ENCODE data around the gene DOC2B.

DNA sequence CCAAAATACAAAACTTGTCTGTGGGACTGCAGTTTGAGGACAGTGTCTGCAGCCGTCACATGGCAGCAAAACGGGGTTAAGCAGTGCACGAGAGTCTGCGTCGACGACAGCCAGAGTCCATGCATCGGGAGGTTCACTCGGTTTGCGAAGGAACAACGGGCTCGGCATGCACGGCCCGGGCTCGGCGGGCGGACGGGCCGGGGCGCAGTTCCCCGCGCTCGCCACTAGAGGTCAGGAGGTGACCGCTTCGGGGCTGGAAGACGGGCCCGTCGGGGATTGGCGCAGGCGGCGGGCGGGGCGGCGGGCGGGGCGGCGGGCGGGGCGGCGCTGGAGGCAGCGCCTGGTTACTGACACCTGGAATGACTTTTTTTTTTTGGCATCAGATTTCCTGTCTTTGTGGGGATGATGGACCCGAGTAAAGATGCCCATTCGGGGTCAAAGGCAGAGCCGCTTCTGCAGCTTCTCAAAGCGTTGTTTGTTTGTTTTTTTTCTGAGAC is 37.6 kb downstream of the DOC2B start:
- TF ChIP-seq, protein P1, sequence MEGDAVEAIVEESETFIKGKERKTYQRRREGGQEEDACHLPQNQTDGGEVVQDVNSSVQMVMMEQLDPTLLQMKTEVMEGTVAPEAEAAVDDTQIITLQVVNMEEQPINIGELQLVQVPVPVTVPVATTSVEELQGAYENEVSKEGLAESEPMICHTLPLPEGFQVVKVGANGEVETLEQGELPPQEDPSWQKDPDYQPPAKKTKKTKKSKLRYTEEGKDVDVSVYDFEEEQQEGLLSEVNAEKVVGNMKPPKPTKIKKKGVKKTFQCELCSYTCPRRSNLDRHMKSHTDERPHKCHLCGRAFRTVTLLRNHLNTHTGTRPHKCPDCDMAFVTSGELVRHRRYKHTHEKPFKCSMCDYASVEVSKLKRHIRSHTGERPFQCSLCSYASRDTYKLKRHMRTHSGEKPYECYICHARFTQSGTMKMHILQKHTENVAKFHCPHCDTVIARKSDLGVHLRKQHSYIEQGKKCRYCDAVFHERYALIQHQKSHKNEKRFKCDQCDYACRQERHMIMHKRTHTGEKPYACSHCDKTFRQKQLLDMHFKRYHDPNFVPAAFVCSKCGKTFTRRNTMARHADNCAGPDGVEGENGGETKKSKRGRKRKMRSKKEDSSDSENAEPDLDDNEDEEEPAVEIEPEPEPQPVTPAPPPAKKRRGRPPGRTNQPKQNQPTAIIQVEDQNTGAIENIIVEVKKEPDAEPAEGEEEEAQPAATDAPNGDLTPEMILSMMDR (conservative IDR thresholded peaks at IDR 0.05 in 1 of 2, IDR thresholded peaks at IDR 0.05 in 1 of 2; ENCODE audit: extremely low read depth in 1 of 2, insufficient read depth in 1 of 2, low read depth in 1 of 2, low read length in 2 of 2): peak; percentile 26 to 66
- no peak for TF ChIP-seq EZH2 (IDR thresholded peaks at IDR 0.05; ENCODE audit: borderline replicate concordance, low read length)
